ENCODE data around the gene PTMS.

Gene PTMS

GRCh38 chr12:6817098-6817497, 50.9 kb downstream of the PTMS start:
- no peak for DNase-seq (ENCODE audit: low read depth)
- TF ChIP-seq, protein P1, sequence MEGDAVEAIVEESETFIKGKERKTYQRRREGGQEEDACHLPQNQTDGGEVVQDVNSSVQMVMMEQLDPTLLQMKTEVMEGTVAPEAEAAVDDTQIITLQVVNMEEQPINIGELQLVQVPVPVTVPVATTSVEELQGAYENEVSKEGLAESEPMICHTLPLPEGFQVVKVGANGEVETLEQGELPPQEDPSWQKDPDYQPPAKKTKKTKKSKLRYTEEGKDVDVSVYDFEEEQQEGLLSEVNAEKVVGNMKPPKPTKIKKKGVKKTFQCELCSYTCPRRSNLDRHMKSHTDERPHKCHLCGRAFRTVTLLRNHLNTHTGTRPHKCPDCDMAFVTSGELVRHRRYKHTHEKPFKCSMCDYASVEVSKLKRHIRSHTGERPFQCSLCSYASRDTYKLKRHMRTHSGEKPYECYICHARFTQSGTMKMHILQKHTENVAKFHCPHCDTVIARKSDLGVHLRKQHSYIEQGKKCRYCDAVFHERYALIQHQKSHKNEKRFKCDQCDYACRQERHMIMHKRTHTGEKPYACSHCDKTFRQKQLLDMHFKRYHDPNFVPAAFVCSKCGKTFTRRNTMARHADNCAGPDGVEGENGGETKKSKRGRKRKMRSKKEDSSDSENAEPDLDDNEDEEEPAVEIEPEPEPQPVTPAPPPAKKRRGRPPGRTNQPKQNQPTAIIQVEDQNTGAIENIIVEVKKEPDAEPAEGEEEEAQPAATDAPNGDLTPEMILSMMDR (IDR thresholded peaks at IDR 0.05; ENCODE audit: insufficient read depth, low read depth, low read length, missing control alignments): no peak
- H3K4me3 ChIP-seq (ENCODE audit: low read length): no peak overlapping the region

GRCh38 chr12:6817662-6818157, 51.5 kb downstream of the PTMS start:
- no peak overlapping the region for H3K4me3 ChIP-seq (ENCODE audit: low read length)
- TF ChIP-seq, protein P1 (IDR thresholded peaks at IDR 0.05; ENCODE audit: insufficient read depth, low read depth, low read length, missing control alignments): no peak
- DNase-seq (ENCODE audit: low read depth): no peak

GRCh38 chr12:6818222-6818621, 52.1 kb downstream of the PTMS start:
- no peak overlapping the region for H3K4me3 ChIP-seq (ENCODE audit: low read length)
- DNase-seq (ENCODE audit: low read depth): no peak
- TF ChIP-seq, protein P1 (IDR thresholded peaks at IDR 0.05; ENCODE audit: insufficient read depth, low read depth, low read length, missing control alignments): no peak

GRCh38 chr12:6818645-6819044, 52.5 kb downstream of the PTMS start:
- no peak overlapping the region for H3K4me3 ChIP-seq (ENCODE audit: low read length)
- TF ChIP-seq, protein P1 (IDR thresholded peaks at IDR 0.05; ENCODE audit: insufficient read depth, low read depth, low read length, missing control alignments): no peak
- no peak for DNase-seq (ENCODE audit: low read depth)

DNA sequence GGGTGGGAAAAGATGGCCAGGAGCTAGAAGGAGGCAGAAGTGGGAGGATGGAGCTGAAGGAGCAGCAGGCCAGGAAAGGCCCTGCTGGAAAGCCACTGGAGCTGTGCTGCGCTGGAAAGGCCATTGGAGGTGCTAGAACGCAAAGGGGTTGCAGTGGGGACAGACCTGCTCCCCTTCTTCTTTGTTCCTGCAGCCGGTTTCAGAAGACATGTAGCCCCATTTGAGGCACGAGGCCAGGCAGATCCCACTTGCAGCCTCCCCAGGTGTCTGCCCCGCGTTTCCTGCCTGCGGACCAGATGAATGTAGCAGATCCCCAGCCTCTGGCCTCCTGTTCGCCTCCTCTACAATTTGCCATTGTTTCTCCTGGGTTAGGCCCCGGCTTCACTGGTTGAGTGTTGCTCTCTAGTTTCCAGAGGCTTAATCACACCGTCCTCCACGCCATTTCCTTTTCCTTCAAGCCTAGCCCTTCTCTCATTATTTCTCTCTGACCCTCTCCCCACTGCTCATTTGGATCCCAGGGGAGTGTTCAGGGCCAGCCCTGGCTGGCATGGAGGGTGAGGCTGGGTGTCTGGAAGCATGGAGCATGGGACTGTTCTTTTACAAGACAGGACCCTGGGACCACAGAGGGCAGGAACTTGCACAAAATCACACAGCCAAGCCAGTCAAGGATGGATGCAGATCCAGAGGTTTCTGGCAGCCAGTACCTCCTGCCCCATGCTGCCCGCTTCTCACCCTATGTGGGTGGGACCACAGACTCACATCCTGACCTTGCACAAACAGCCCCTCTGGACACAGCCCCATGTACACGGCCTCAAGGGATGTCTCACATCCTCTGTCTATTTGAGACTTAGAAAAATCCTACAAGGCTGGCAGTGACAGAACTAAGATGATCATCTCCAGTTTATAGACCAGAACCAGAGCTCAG, 53.2 kb downstream of the PTMS start:
- no peak for DNase-seq (ENCODE audit: low read depth)
- TF ChIP-seq, protein P1 (IDR thresholded peaks at IDR 0.05; ENCODE audit: insufficient read depth, low read depth, low read length, missing control alignments): no peak

GRCh38 chr12:6820166-6820565, 54.0 kb downstream of the PTMS start:
- TF ChIP-seq, protein P1 (IDR thresholded peaks at IDR 0.05; ENCODE audit: insufficient read depth, low read depth, low read length, missing control alignments): no peak
- no peak overlapping the region for H3K4me3 ChIP-seq (ENCODE audit: low read length)
- DNase-seq (ENCODE audit: low read depth): no peak

More for the DNA sequence above, 53.2 kb downstream of the PTMS start:
- H3K4me3 ChIP-seq (ENCODE audit: low read length): no peak overlapping the region
